ENCODE measurements around the gene MPDZ.

The MPDZ gene

DNA sequence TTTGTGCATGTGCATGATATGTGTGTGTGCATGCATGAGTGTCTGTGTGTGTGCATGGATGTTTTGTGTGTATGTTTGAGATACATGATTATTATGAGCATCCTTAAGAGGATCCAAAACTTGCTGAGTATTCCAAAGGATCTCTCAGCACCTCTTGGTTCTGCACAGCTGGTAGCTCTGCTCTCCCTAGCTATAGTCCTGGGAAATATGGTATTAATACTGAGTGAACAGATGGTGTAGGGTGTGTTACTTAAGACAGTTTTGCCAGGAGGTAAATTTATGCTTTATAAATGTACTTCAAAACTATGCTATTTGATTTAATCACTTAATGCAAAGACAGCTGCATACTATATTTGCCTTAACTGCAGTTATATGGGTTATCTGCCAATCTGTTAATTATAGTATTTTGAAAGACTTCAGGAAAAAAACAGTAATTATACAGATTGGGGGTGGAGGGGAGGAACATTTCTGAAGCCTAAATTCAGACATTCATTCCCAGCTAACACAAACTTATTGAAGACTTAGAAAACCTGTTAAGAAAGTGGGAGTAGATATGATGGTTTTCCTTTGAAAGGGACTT, 215.5 kb downstream of the MPDZ start:
- no peaks in the 10 kb centered on the region for H3F3A ChIP-seq (ENCODE audit: insufficient read depth)

GRCh38 chr9:13061390-13061789, 218.1 kb downstream of the MPDZ start:
- Histone ChIP-seq H3K9me3 (ENCODE audit: insufficient read depth, low read length) (no peaks in the 10 kb centered on the region), H4K20me1 (ENCODE audit: low read depth, low read length) (no peaks in the 10 kb centered on the region), H3K4me2 (ENCODE audit: low read depth, low read length, poor library complexity, severe bottlenecking) (no peak overlapping the region), H3K79me2 (ENCODE audit: insufficient read depth, low read length) (no peaks in the 10 kb centered on the region), H3K27me3 (ENCODE audit: low read length) (no peaks in the 10 kb centered on the region), H3F3A (ENCODE audit: insufficient read depth) (no peaks in the 10 kb centered on the region), H3K9ac (ENCODE audit: low read length) (no peak overlapping the region), H3K9me2 (replicated peaks; ENCODE audit: insufficient read depth, low read length) (no peaks in the 10 kb centered on the region), H3K4me3 (ENCODE audit: insufficient read depth, low read length, poor library complexity, severe bottlenecking) (no peak overlapping the region), H2AFZ (ENCODE audit: low read depth, low read length, severe bottlenecking) (no peak overlapping the region), H3K27ac (ENCODE audit: low read depth, low read length) (no peak overlapping the region), H3K36me3 (ENCODE audit: low read length) (no peaks in the 10 kb centered on the region)
- TF ChIP-seq EZH2phosphoT487 (conservative IDR thresholded peaks at IDR 0.05; ENCODE audit: low read length), result no peak
- TF ChIP-seq, protein P1, sequence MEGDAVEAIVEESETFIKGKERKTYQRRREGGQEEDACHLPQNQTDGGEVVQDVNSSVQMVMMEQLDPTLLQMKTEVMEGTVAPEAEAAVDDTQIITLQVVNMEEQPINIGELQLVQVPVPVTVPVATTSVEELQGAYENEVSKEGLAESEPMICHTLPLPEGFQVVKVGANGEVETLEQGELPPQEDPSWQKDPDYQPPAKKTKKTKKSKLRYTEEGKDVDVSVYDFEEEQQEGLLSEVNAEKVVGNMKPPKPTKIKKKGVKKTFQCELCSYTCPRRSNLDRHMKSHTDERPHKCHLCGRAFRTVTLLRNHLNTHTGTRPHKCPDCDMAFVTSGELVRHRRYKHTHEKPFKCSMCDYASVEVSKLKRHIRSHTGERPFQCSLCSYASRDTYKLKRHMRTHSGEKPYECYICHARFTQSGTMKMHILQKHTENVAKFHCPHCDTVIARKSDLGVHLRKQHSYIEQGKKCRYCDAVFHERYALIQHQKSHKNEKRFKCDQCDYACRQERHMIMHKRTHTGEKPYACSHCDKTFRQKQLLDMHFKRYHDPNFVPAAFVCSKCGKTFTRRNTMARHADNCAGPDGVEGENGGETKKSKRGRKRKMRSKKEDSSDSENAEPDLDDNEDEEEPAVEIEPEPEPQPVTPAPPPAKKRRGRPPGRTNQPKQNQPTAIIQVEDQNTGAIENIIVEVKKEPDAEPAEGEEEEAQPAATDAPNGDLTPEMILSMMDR (IDR thresholded peaks at IDR 0.05; ENCODE audit: insufficient read depth, low read length, poor library complexity, severe bottlenecking), result no peak

More for the DNA sequence above, 215.5 kb downstream of the MPDZ start:
- H3K27ac ChIP-seq (ENCODE audit: low read depth, low read length), result no peak overlapping the region
- no peak overlapping the region for H3K4me3 ChIP-seq (ENCODE audit: insufficient read depth, low read length, poor library complexity, severe bottlenecking)
- H3K36me3 ChIP-seq (ENCODE audit: low read length), result no peaks in the 10 kb centered on the region
- H2AFZ ChIP-seq (ENCODE audit: low read depth, low read length, severe bottlenecking), result no peak overlapping the region
- H4K20me1 ChIP-seq (ENCODE audit: low read depth, low read length), result no peaks in the 10 kb centered on the region
- H3K9ac ChIP-seq (ENCODE audit: low read length), result no peak overlapping the region
- no peaks in the 10 kb centered on the region for H3K79me2 ChIP-seq (ENCODE audit: insufficient read depth, low read length)
- H3K27me3 ChIP-seq (ENCODE audit: low read length), result no peaks in the 10 kb centered on the region
- TF ChIP-seq, protein P1 (IDR thresholded peaks at IDR 0.05; ENCODE audit: insufficient read depth, low read length, poor library complexity, severe bottlenecking), result no peak
- TF ChIP-seq EZH2phosphoT487 (conservative IDR thresholded peaks at IDR 0.05; ENCODE audit: low read length), result no peak
- H3K4me2 ChIP-seq (ENCODE audit: low read depth, low read length, poor library complexity, severe bottlenecking), result no peak overlapping the region
- no peaks in the 10 kb centered on the region for H3K9me2 ChIP-seq (replicated peaks; ENCODE audit: insufficient read depth, low read length)
- H3K9me3 ChIP-seq (ENCODE audit: insufficient read depth, low read length), result no peaks in the 10 kb centered on the region

All from SU-DHL-6 (cell line).